Measurements from ENCODE around the gene GRIA1.

Gene GRIA1

DNA sequence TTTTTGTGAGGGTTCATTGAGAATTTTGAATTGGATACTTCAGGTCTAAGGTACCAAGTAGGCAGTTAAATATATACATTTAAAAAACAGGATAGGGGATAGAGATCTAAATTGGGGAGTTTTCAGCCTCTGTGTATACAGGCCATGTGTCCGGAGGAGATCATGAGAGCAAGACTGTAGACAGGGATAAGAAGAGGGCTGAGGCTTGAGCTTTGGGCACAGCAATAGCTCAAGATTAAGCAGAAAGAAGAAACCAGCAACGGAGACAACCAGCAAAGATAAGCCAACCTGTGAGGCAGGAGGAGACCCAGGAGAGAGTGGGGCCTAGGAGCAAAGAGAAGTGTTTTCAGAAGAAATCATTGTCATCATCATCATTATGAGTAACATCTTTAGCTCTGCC is 258.4 kb downstream of the GRIA1 start:
- Histone ChIP-seq H3K27me3 (ENCODE audit: insufficient read depth, low read length) (no peaks in the 10 kb centered on the region), H3K36me3 (ENCODE audit: insufficient read depth, low read length) (peaks cover 3% of the 10 kb centered on the region), H3K4me1 (ENCODE audit: insufficient read depth, low read length) (peaks cover 23% of the 10 kb centered on the region), H3K9me3 (ENCODE audit: low read length) (peaks cover 7% of the 10 kb centered on the region), H3K4me3 (ENCODE audit: low read length) (no peak overlapping the region), H2AFZ (ENCODE audit: low read depth, low read length) (no peak overlapping the region)

DNA sequence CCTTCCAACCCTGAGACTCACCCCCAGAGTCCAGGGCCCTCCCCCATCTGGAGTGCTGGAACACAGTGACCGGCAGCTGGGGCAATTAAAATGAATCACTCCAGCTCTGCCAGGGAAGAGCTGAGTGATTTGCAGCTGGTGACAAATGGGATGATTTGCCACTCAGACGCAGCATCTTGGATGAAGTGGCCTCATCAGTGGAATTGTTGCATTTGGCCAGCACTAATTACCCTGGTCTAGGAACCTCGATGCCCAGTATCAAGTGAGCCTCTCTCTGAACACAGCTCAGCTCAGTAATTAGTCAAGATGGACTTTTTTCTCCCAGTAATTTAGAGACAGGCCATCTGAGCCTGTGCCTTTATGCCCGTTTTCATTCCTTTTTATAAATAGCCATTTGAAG is 259.5 kb downstream of the GRIA1 start:
- H3K27me3 ChIP-seq (ENCODE audit: insufficient read depth, low read length): no peaks in the 10 kb centered on the region
- H3K4me3 ChIP-seq (ENCODE audit: low read length): no peak overlapping the region
- no peak overlapping the region for H2AFZ ChIP-seq (ENCODE audit: low read depth, low read length)
- peaks cover 30% of the 10 kb centered on the region for H3K4me1 ChIP-seq (ENCODE audit: insufficient read depth, low read length)
- H3K9me3 ChIP-seq (ENCODE audit: low read length): peaks cover 7% of the 10 kb centered on the region
- H3K36me3 ChIP-seq (ENCODE audit: insufficient read depth, low read length): peaks cover 3% of the 10 kb centered on the region

DNA sequence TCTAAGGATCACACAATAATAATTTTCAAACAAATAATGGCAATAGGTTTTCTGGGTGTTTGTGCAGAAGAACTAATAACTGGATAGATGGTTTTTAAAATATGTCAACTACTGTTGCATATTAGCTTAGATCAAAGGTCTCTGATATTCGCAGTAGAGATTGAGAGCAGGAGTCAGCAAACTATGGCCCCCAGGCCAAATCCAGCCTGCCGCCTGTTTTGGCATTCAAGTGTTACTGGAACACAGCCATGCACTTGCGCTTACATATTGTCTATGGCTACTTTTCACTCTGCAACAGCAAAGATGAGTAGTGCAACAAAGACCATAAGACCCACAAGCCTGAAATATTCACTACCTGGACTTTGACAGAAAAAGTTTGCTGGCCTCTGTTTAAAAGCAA is 260.8 kb downstream of the GRIA1 start:
- H3K27me3 ChIP-seq (ENCODE audit: insufficient read depth, low read length): no peaks in the 10 kb centered on the region
- H3K4me3 ChIP-seq (ENCODE audit: low read length): no peak overlapping the region
- peaks cover 3% of the 10 kb centered on the region for H3K36me3 ChIP-seq (ENCODE audit: insufficient read depth, low read length)
- no peak overlapping the region for H2AFZ ChIP-seq (ENCODE audit: low read depth, low read length)
- H3K4me1 ChIP-seq (ENCODE audit: insufficient read depth, low read length): peaks cover 31% of the 10 kb centered on the region
- H3K9me3 ChIP-seq (ENCODE audit: low read length): peaks cover 7% of the 10 kb centered on the region

DNA sequence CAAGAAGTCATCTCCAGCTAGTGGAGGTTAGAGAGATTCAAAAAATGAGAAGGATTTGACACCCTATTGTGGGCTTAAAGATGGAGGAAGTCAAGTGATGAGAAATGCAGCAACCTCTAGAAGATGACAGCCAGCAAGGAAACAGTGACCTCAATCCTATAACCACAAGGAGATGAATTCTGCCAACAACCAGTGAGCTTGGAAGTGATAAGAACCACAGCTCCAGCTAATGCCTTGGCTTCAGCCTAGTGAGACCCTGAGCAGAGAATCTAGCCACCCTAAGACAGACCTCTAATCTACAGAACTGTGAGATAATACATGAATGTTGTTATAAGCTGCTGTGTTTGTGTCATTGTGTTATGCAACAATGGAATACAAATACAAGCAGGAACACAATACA is 262.4 kb downstream of the GRIA1 start:
- H2AFZ ChIP-seq (ENCODE audit: low read depth, low read length): no peak overlapping the region
- H3K4me1 ChIP-seq (ENCODE audit: insufficient read depth, low read length): peaks cover 31% of the 10 kb centered on the region
- no peaks in the 10 kb centered on the region for H3K9me3 ChIP-seq (ENCODE audit: low read length)
- no peak overlapping the region for H3K4me3 ChIP-seq (ENCODE audit: low read length)
- no peaks in the 10 kb centered on the region for H3K27me3 ChIP-seq (ENCODE audit: insufficient read depth, low read length)
- no peaks in the 10 kb centered on the region for H3K36me3 ChIP-seq (ENCODE audit: insufficient read depth, low read length)

DNA sequence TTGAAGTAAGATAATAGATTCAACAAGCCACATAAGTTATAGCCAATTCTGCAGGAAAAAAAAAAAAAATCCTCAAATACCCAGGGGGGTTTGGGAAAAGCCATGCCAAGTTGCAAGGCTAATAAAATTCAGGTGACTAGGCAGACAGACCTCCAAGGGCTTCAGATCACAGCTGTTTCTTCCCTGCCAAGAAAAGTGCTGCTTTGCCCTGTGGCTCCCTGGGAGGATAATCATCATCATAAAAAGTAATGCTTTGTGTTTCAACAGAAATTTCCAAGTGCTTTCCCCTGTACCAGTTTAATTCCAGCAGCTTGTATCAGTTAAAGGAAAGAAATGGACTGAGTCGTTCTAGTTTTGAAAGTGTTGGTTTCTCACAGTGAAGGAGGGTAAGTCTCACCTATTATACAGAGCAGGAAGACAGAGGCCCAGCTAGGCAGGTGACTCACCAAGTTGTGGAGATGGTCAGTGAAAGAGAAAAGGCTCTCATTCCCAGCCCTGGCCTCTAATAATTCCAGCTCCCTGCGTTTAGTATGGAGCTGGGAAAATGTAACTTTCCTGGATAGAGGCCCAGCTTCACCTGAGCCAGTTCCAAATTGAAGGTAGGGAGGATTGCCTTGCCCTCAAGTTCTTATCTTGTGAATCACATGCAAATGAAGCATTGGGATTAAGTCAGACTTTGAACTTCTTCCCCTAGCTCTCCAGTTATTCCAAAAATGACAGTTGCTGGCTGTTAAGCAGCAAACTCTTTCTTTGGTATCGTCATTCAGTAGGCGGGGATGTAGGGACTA is 263.4 kb downstream of the GRIA1 start:
- no peak overlapping the region for H2AFZ ChIP-seq (ENCODE audit: low read depth, low read length)
- no peaks in the 10 kb centered on the region for H3K27me3 ChIP-seq (ENCODE audit: insufficient read depth, low read length)
- H3K4me3 ChIP-seq (ENCODE audit: low read length): no peak overlapping the region
- H3K9me3 ChIP-seq (ENCODE audit: low read length): no peaks in the 10 kb centered on the region
- no peaks in the 10 kb centered on the region for H3K36me3 ChIP-seq (ENCODE audit: insufficient read depth, low read length)
- H3K4me1 ChIP-seq (ENCODE audit: insufficient read depth, low read length): peaks cover 31% of the 10 kb centered on the region

DNA sequence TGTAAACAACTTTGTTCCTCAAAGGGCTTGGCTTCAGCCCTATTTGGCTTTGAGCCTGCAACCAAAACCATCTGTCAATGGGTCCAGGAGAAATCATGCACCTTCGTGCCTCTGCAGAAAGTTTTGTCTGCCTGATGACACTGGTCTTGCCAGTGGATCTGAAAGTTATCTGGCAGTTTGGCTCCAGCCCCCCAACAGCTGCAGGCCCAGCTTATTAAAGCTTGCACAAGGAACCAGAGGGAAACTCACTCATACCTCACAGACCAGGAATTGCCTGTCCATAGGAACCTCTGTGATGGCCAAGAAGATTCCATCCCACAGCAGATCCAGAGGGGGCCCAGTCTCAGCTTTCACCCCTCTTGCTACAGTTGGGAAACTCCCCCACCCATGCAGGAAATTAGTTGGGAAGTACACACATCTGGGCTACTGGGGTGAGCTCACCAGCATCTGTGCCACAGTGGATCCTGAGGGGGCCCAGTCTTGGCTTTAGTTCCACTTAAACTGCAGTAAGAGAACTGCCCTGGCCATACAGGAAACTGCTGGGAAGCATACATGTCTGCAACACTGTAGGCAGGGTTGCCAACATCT is 265.5 kb downstream of the GRIA1 start:
- no peaks in the 10 kb centered on the region for H3K36me3 ChIP-seq (ENCODE audit: insufficient read depth, low read length)
- H3K27me3 ChIP-seq (ENCODE audit: insufficient read depth, low read length): no peaks in the 10 kb centered on the region
- H3K4me3 ChIP-seq (ENCODE audit: low read length): no peak overlapping the region
- H3K4me1 ChIP-seq (ENCODE audit: insufficient read depth, low read length): peaks cover 14% of the 10 kb centered on the region
- H3K9me3 ChIP-seq (ENCODE audit: low read length): no peaks in the 10 kb centered on the region
- no peak overlapping the region for H2AFZ ChIP-seq (ENCODE audit: low read depth, low read length)

DNA sequence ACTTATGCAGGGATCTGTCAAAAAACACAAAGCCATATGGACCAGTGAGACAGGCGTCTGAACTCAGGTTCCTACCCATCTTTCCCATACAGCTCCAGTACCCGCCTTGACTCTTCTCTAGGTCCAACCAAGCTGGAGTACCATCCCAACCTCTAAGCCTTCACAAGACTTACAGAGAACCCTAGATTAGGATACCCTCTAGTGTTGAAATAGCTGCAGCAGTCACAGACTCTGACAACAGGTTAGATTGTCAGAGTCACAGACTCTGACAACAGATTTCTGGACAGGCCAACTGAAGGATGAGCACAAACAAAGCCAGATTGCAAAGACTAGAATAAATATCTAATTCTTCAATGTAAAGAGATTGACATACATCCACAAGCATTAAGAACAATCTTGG is 266.1 kb downstream of the GRIA1 start:
- Histone ChIP-seq H3K9me3 (ENCODE audit: low read length) (no peaks in the 10 kb centered on the region), H3K4me3 (ENCODE audit: low read length) (no peak overlapping the region), H3K36me3 (ENCODE audit: insufficient read depth, low read length) (no peaks in the 10 kb centered on the region), H2AFZ (ENCODE audit: low read depth, low read length) (no peak overlapping the region), H3K27me3 (ENCODE audit: insufficient read depth, low read length) (no peaks in the 10 kb centered on the region), H3K4me1 (ENCODE audit: insufficient read depth, low read length) (peaks cover 8% of the 10 kb centered on the region)

DNA sequence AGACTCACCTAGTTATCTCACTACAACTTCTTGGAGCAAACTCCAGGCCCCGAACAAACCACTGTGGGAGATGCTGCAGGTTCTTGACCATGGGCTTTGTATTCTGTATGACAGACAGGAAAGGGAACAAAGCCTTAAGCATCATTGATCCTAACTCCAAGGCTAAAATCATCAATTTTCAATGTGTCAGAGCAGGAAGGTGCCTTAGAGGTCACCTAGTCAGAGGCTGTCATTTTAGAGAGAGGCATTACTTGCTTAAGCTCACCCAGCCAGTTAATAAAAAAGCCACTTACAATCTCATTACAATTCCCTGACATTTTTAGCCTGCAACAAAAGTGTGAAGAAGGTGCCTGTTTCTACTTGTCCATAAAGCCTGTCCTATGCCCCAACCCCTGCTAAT is 275.5 kb downstream of the GRIA1 start:
- Histone ChIP-seq H3K36me3 (ENCODE audit: insufficient read depth, low read length) (peaks cover 43% of the 10 kb centered on the region), H2AFZ (ENCODE audit: low read depth, low read length) (no peak overlapping the region), H3K9me3 (ENCODE audit: low read length) (no peaks in the 10 kb centered on the region), H3K4me3 (ENCODE audit: low read length) (no peak overlapping the region), H3K27me3 (ENCODE audit: insufficient read depth, low read length) (no peaks in the 10 kb centered on the region), H3K4me1 (ENCODE audit: insufficient read depth, low read length) (no peaks in the 10 kb centered on the region)

DNA sequence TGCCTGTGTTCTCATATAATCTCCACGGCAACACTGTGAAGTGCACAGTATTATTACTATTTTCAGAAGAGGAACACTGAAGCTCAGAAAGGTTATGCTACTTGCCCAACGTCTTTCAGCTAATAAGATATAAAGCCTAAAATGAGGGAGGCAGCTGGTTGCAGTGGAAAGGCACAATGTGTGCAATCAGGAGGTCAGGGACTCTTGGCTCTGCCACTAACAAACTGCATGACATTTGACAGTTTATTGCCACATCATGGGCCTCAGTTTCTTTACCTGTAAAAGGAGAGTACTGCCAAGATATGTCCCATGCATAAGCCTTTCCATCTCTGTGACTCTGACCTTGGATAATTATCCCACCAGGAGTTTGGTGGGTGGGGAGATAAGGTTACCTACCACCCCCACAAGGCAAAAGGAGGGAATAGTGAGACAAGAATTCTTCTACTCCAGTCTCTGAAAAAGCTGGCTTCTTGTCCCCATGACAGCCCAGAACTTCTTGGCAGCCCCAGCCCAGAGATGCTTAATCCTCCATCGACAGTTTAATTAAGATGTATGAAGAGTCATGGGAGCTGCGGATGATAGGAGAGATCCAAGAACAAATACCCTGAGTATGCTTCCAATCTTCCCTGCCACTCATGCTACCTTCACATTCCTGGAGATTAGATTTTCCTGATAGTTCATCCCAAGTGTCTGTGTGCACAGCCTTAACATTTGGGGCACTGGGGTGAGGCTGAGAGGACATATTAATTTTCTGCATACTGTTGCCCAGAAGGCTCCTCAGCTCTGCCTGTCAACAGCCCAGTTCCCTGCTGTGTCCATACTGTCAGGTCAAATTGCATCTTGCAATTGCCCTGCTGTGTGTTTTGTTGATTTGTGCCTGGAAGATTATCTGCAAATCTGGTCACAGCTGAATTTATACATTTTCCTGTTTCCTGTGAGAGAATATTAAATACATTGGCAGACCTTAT is 277.0 kb downstream of the GRIA1 start:
- Histone ChIP-seq H3K36me3 (ENCODE audit: insufficient read depth, low read length) (peaks cover 52% of the 10 kb centered on the region), H2AFZ (ENCODE audit: low read depth, low read length) (no peak overlapping the region), H3K9me3 (ENCODE audit: low read length) (no peaks in the 10 kb centered on the region), H3K4me3 (ENCODE audit: low read length) (no peak overlapping the region), H3K4me1 (ENCODE audit: insufficient read depth, low read length) (no peaks in the 10 kb centered on the region), H3K27me3 (ENCODE audit: insufficient read depth, low read length) (no peaks in the 10 kb centered on the region)

DNA sequence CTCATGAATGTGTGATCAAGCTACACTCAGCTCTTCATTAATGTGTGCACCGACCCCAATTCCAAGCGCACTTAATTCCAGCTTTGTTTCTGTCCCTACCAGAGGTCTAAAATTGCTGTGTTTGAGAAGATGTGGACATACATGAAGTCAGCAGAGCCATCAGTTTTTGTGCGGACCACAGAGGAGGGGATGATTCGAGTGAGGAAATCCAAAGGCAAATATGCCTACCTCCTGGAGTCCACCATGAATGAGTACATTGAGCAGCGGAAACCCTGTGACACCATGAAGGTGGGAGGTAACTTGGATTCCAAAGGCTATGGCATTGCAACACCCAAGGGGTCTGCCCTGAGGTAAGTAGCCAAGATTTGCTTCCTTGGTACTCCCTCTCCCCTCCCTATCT is 279.6 kb downstream of the GRIA1 start:
- Histone ChIP-seq H3K9me3 (ENCODE audit: low read length) (no peaks in the 10 kb centered on the region), H2AFZ (ENCODE audit: low read depth, low read length) (no peak overlapping the region), H3K4me1 (ENCODE audit: insufficient read depth, low read length) (no peaks in the 10 kb centered on the region), H3K4me3 (ENCODE audit: low read length) (no peak overlapping the region), H3K27me3 (ENCODE audit: insufficient read depth, low read length) (no peaks in the 10 kb centered on the region), H3K36me3 (ENCODE audit: insufficient read depth, low read length) (peaks cover 54% of the 10 kb centered on the region)

DNA sequence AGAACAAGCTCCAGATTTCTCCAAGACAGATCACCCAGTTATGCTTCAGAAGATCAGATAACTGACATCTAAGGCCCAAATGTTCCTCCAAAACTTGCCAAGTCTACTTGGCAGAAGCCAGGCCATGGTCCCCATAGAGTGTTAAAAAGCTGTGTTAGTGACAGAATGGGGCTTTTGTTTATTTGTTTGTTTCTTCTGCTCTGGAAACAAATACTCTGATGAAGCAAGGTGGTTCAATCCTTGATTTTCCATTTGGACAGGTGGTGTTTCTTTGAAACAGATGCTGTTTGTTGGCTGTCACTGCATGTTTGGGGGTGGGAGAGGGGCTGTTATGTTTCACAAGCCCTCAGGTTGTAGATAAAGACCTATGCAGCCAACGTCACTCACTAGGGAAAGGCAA is 284.2 kb downstream of the GRIA1 start:
- H3K9me3 ChIP-seq (ENCODE audit: low read length): no peaks in the 10 kb centered on the region
- no peaks in the 10 kb centered on the region for H3K27me3 ChIP-seq (ENCODE audit: insufficient read depth, low read length)
- H2AFZ ChIP-seq (ENCODE audit: low read depth, low read length): no peak overlapping the region
- H3K4me1 ChIP-seq (ENCODE audit: insufficient read depth, low read length): peaks cover 29% of the 10 kb centered on the region
- H3K4me3 ChIP-seq (ENCODE audit: low read length): no peak overlapping the region
- peaks cover 33% of the 10 kb centered on the region for H3K36me3 ChIP-seq (ENCODE audit: insufficient read depth, low read length)

DNA sequence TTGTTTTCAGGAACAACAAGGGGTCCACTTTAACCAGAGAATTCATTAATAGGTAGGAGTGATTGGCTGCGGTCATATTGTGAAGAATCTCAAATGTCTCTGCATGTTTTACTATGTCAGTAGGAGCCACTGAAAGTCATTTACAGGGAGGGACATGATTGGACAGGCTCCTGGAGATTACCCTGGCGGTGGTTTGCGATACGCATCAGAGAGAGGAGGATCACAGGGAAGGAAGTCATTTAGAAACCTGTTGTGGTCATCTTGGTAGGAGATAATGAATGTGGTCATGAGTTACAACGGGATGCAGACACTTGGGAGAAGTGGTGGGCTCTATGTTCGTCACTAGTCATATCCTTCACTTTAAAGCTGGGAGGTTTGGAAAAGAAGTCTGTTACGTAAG is 285.5 kb downstream of the GRIA1 start:
- H3K9me3 ChIP-seq (ENCODE audit: low read length): no peaks in the 10 kb centered on the region
- no peak overlapping the region for H3K4me3 ChIP-seq (ENCODE audit: low read length)
- H2AFZ ChIP-seq (ENCODE audit: low read depth, low read length): no peak overlapping the region
- H3K36me3 ChIP-seq (ENCODE audit: insufficient read depth, low read length): peaks cover 22% of the 10 kb centered on the region
- no peaks in the 10 kb centered on the region for H3K27me3 ChIP-seq (ENCODE audit: insufficient read depth, low read length)
- peaks cover 29% of the 10 kb centered on the region for H3K4me1 ChIP-seq (ENCODE audit: insufficient read depth, low read length)

Measured in neuron (in vitro differentiated cells).